Upper lobe of left lung (tissue), 6 donors: ENCODE measurements around the gene VPS33B. TPM values are rescaled to one million over a fixed set of nuclear protein-coding genes. Genes with fewer than 3 reads are reported as not detected.
"Not testable (repeated sequence)": the region's sequence is repeated elsewhere in the genome, so short reads cannot be mapped to it uniquely, and the experiment has no call there.

Experiments used
- ATAC-seq, 2 donors: fragments of 200-7000 bp; cut with Tn5 transposase; one replicate each; pipeline ENCODE4 v1.9.1; 2022; ENCODE audit warnings: mild to moderate bottlenecking in 2 of 2, moderate library complexity in 2 of 2; ENCODE audit not compliant: low FRiP score in 2 of 2
- DNase-seq, 2 donors: peaks; one replicate each; pipeline ENCODE4 v3.0.0-alpha.2; 2019 to 2020
- H3K27ac ChIP-seq, 4 donors: fragments of 200-600 bp; sonication (generic); one replicate each; pipeline ENCODE4 v1.5.1; 2016 to 2019
- H3K27me3 ChIP-seq, 4 donors: fragments of 200-600 bp; sonication (generic); one replicate each; pipeline ENCODE4 v1.5.1; 2017 to 2019
- H3K36me3 ChIP-seq, 4 donors: fragments of 200-600 bp; sonication (generic); one replicate each; pipeline ENCODE4 v1.5.1; 2016 to 2019
- H3K4me1 ChIP-seq, 4 donors: fragments of 200-600 bp; sonication (generic); one replicate each; pipeline ENCODE4 v1.5.1; 2018 to 2019
- H3K4me3 ChIP-seq, 4 donors: fragments of 200-600 bp; sonication (generic); one replicate each; pipeline ENCODE4 v1.5.1; 2017 to 2019; ENCODE audit warnings: mild to moderate bottlenecking in 2 of 4, moderate library complexity in 1 of 4
- H3K9me3 ChIP-seq, 4 donors: fragments of 200-600 bp; sonication (generic); one replicate each; pipeline ENCODE4 v1.5.1; 2018 to 2019
- CTCF ChIP-seq, 6 experiments: fragments of 450-650 bp in 4 of 6; fragments of 200-600 bp in 2 of 6; sonication (generic) in 2 of 6; IDR thresholded peaks; one replicate each; pipeline ENCODE4 v1.5.1; 2016 to 2019; ENCODE audit warnings: antibody characterized with exemption in 6 of 6
- EP300 ChIP-seq, 4 donors: sonication (generic); formaldehyde crosslinking; IDR thresholded peaks; one replicate each; pipeline ENCODE4 v1.5.1; 2017; ENCODE audit warnings: antibody characterized with exemption in 4 of 4, control low read depth in 2 of 4
- POLR2A ChIP-seq, 4 donors: fragments of 450-650 bp; IDR thresholded peaks; one replicate each; pipeline ENCODE4 v1.5.1; 2016 to 2017; ENCODE audit warnings: antibody characterized with exemption in 4 of 4, mild to moderate bottlenecking in 2 of 4
- POLR2AphosphoS5 ChIP-seq, 2 donors: sonication (generic); formaldehyde crosslinking; IDR thresholded peaks; one replicate each; pipeline ENCODE4 v1.5.1; 2017; ENCODE audit warnings: antibody characterized with exemption in 2 of 2
- WGBS, 2 donors: methylation state at CpG; one replicate each; pipeline ENCODE4 v1.1.5; 2017 to 2018; 5-methylcytosine and 5-hydroxymethylcytosine counted together
- total RNA-seq, 6 donors: library from RNA; depleted of rRNA in 4 of 6; stranded (reverse); fragments of >200 nt in 4 of 6; gene quantifications; one replicate each; pipeline versions ENCODE4 v1.1.0 to v1.2.1, GENCODE V29; 2016 to 2021
- donor health status: DM: no; HTN: no; CAD: no; lungs with moderate emphysema.
- donor health status: DM: no; HTN: yes; CAD: no; lungs with severe emphysema.

VPS33B gene
- total RNA-seq, 6 donors from 2014 or later, result 9.2 to 20.2 (median 14.8) TPM

GRCh38 chr15:91023720-91024119 lies 1.3 kb upstream of the VPS33B start:
- 88 to 96% methylated on average over 7 of the region's 7 CpGs for WGBS, 2 donors

DNA sequence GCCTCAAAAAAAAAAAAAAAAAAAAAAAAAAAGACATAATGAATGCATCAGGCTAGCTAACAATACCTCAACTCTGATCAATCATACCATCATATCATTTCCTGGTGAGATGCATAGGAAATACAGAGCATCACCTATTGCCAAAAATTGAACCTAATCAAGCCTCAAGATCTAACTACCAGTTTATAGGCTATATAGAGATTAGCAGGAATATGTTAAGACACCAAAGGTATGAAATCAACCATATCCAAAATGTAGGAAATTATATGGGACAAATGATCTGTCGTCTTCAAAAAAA lies 387 bp upstream of the VPS33B start:
- Histone ChIP-seq H3K27me3 (no peaks in the 10 kb centered on the region), H3K27ac (peak overlapping the region; percentile 51 to 87 (median 77)), H3K4me1 (peaks cover 19 to 27% (median 20%) of the 10 kb centered on the region in 4 donors), H3K9me3 (no peaks in the 10 kb centered on the region), H3K36me3 (peaks cover 0 to 2% (median 0%) of the 10 kb centered on the region in 4 donors), H3K4me3 (peak overlapping the region; percentile 63 to 99 (median 97))
- TF ChIP-seq POLR2AphosphoS5 (IDR thresholded peaks at IDR 0.05) (no peak), CTCF (IDR thresholded peaks at IDR 0.05) (no peak), POLR2A (IDR thresholded peaks at IDR 0.05) (no peak), EP300 (IDR thresholded peaks at IDR 0.05) (no peak)
- DNase-seq (no peak), ATAC-seq (no peak)
- WGBS, 2 donors, result 31 to 42% methylated on average over 1 of the region's 1 CpG

More at GRCh38 chr15:91023720-91024119, 1.3 kb upstream of the VPS33B start:
- Histone ChIP-seq H3K9me3 (no peaks in the 10 kb centered on the region), H3K4me1 (peaks cover 19 to 27% (median 20%) of the 10 kb centered on the region in 4 donors), H3K36me3 (no peaks in the 10 kb centered on the region), H3K27me3 (no peaks in the 10 kb centered on the region), H3K27ac (no peak overlapping the region), H3K4me3 (no peak overlapping the region)
- ATAC-seq, result no peak
- no peak for TF ChIP-seq POLR2A (IDR thresholded peaks at IDR 0.05)
- TF ChIP-seq CTCF (IDR thresholded peaks at IDR 0.05), result no peak
- TF ChIP-seq EP300 (IDR thresholded peaks at IDR 0.05), result no peak
- no peak for TF ChIP-seq POLR2AphosphoS5 (IDR thresholded peaks at IDR 0.05)
- no peak for DNase-seq

- peak overlapping the region; percentile 63 to 99 (median 97) for H3K4me3 ChIP-seq
- H3K36me3 ChIP-seq, result peaks cover under 1 to 11% (median 5%) of the 10 kb centered on the region in 4 donors
- no peak for TF ChIP-seq CTCF (IDR thresholded peaks at IDR 0.05)
- no peak for TF ChIP-seq EP300 (IDR thresholded peaks at IDR 0.05)
- no peak for TF ChIP-seq POLR2AphosphoS5 (IDR thresholded peaks at IDR 0.05)
- no peak for TF ChIP-seq POLR2A (IDR thresholded peaks at IDR 0.05)
- 9 to 14% methylated on average over 4 of the region's 4 CpGs for WGBS, 2 donors
- H3K27ac ChIP-seq, result peak overlapping the region; percentile 51 to 87 (median 77)
- ATAC-seq, result peak in 1 of 2 donors; percentile 33
- no peak for DNase-seq
- peaks cover 19 to 31% (median 22%) of the 10 kb centered on the region in 4 donors for H3K4me1 ChIP-seq
- no peaks in the 10 kb centered on the region for H3K27me3 ChIP-seq
- H3K9me3 ChIP-seq, result no peaks in the 10 kb centered on the region
These were observed 799 bp downstream of the VPS33B start for GRCh38 chr15:91021516-91022074.

- H3K36me3 ChIP-seq, result peaks cover 9 to 38% (median 19%) of the 10 kb centered on the region in 4 donors
These were observed 4.2 kb downstream of the VPS33B start for GRCh38 chr15:91018158-91018557.

DNA sequence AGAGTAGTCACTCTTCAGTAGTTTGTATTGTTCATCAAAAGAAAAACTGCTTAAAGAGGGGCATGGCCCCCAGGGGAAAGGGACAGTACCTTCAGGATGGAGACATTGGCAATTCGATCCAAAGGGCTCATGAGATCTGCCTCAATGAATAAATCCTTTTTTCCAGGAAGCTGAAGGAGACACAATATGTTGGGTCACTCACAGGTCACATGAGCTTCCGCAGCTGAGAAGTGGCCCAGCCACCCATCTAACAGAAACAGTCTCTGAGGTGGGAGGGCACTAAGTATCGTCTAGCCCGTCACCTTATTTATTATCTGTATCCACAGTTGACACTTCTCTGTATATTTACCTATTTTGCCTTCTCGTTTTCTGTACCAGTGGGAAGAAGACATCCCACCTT lies 4.7 kb downstream of the VPS33B start:
- no peak for TF ChIP-seq EP300 (IDR thresholded peaks at IDR 0.05)
- no peak for TF ChIP-seq CTCF (IDR thresholded peaks at IDR 0.05)
- TF ChIP-seq POLR2A (IDR thresholded peaks at IDR 0.05), result no peak
- no peak for TF ChIP-seq POLR2AphosphoS5 (IDR thresholded peaks at IDR 0.05)
- peaks cover 13 to 42% (median 22%) of the 10 kb centered on the region in 4 donors for H3K36me3 ChIP-seq
- DNase-seq, result no peak
- no peak overlapping the region for H3K27ac ChIP-seq
- 68 to 71% methylated on average over 5 of the region's 5 CpGs for WGBS, 2 donors
- ATAC-seq, result no peak
- H3K4me1 ChIP-seq, result peaks cover 14 to 23% (median 18%) of the 10 kb centered on the region in 4 donors
- H3K9me3 ChIP-seq, result no peaks in the 10 kb centered on the region
- no peaks in the 10 kb centered on the region for H3K27me3 ChIP-seq
- H3K4me3 ChIP-seq, result no peak overlapping the region

More at GRCh38 chr15:91018158-91018557, 4.2 kb downstream of the VPS33B start:
- DNase-seq (no peak), ATAC-seq (no peak)
- whole genome bisulfite sequencing, 2 donors, result 72 to 74% methylated on average over 3 of the region's 3 CpGs
- no peak overlapping the region for H3K4me3 ChIP-seq
- no peak for TF ChIP-seq POLR2AphosphoS5 (IDR thresholded peaks at IDR 0.05)
- H3K27ac ChIP-seq, result no peak overlapping the region
- peaks cover 18 to 28% (median 21%) of the 10 kb centered on the region in 4 donors for H3K4me1 ChIP-seq
- no peaks in the 10 kb centered on the region for H3K9me3 ChIP-seq
- no peaks in the 10 kb centered on the region for H3K27me3 ChIP-seq

DNA sequence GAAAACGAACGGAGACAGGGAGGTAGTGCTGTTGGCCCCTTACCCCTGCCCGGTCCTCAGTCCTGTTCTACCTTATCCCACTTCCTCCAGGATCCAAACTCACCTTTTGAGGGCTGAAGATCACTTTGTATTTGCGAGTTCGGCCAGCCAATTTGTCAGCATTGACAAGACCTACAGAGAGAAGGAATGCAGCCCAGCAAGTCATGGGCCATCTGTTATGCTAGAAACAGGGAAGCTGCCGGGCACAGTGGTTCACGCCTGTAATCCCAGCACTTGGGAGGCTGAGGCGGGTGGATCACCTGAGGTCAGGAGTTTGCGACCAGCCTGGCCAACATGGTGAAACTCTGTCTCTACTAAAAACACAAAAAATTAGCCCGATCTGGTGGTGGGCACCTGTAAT lies 8.7 kb downstream of the VPS33B start:
- H3K4me3 ChIP-seq, H3K27me3 ChIP-seq, ATAC-seq, H3K9me3 ChIP-seq, DNase-seq, H3K4me1 ChIP-seq, H3K27ac ChIP-seq: not testable (repeated sequence)
- H3K36me3 ChIP-seq, result peaks cover 13 to 81% (median 52%) of the 10 kb centered on the region in 4 donors
- 90 to 99% methylated on average over 10 of the region's 10 CpGs for WGBS, 2 donors
